GM23338 (cell line): ENCODE results near the gene MLLT3. TPM values are rescaled to one million over a fixed set of nuclear protein-coding genes. Genes with fewer than 3 reads are reported as not detected.

Experiments
- ATAC-seq: fragments of 200-7000 bp; cut with Tn5 transposase; 3 replicates; pipeline ENCODE4 v1.9.1; 2020
- DNase-seq: peaks from one replicate; pipeline ENCODE4 v3.0.0-alpha.2; 2015; ENCODE audit warnings: low spot score
- H2AFZ ChIP-seq: fragments of 200-600 bp; sonication (generic); 2 replicates; pipeline ENCODE4 v1.8.0; 2016; ENCODE audit warnings: antibody characterized with exemption, mild to moderate bottlenecking, moderate library complexity
- H3F3A ChIP-seq: fragments of 200-600 bp; sonication (generic); replicated peaks from 2 replicates; pipeline ENCODE4 v1.8.0; 2017; ENCODE audit warnings: antibody characterized with exemption, mixed run types, low read depth
- H3K27ac ChIP-seq: fragments of 200-600 bp; sonication (generic); 2 replicates; pipeline ENCODE4 v1.6.1; 2016; ENCODE audit warnings: low read depth
- H3K27me3 ChIP-seq: fragments of 200-600 bp; sonication (generic); 2 replicates; pipeline ENCODE4 v1.8.0; 2016; ENCODE audit warnings: mild to moderate bottlenecking, mixed run types, moderate library complexity; ENCODE audit not compliant: insufficient read depth
- H3K36me3 ChIP-seq: fragments of 200-600 bp; sonication (generic); 2 replicates; pipeline ENCODE4 v1.8.0; 2016; ENCODE audit warnings: mild to moderate bottlenecking; ENCODE audit not compliant: insufficient read depth
- H3K4me1 ChIP-seq: fragments of 200-600 bp; sonication (generic); 2 replicates; pipeline ENCODE4 v1.8.0; 2016; ENCODE audit warnings: mild to moderate bottlenecking, moderate library complexity; ENCODE audit not compliant: insufficient read depth
- H3K4me2 ChIP-seq: fragments of 200-600 bp; sonication (generic); 2 replicates; pipeline ENCODE4 v1.7.1; 2017; ENCODE audit warnings: mixed run types
- H3K4me3 ChIP-seq: fragments of 200-600 bp; sonication (generic); 2 replicates; pipeline ENCODE4 v1.6.1; 2016; ENCODE audit warnings: mixed run types
- H3K79me2 ChIP-seq: fragments of 200-600 bp; sonication (generic); replicated peaks from 2 replicates; pipeline ENCODE4 v1.8.0; 2017; ENCODE audit warnings: mild to moderate bottlenecking; ENCODE audit not compliant: insufficient read depth
- H3K9me2 ChIP-seq: fragments of 200-600 bp; sonication (generic); 2 replicates; pipeline ENCODE4 v1.8.0; 2017; ENCODE audit not compliant: insufficient read depth
- H4K20me1 ChIP-seq: fragments of 200-600 bp; sonication (generic); replicated peaks from 2 replicates; pipeline ENCODE4 v1.8.0; 2017; ENCODE audit warnings: mild to moderate bottlenecking; ENCODE audit not compliant: insufficient read depth
- H3K27ac Mint-ChIP-seq: 2 replicates; pipeline ENCODE4 v1.8.0; 2020; ENCODE audit warnings: inconsistent platforms, mild to moderate bottlenecking, moderate library complexity, mixed read lengths
- H3K27me3 Mint-ChIP-seq: 3 replicates; pipeline ENCODE4 v1.8.0; 2022; ENCODE audit warnings: low read depth, mild to moderate bottlenecking, moderate library complexity, mixed read lengths, inconsistent platforms; ENCODE audit not compliant: insufficient read depth, poor library complexity
- H3K36me3 Mint-ChIP-seq: 3 replicates; pipeline ENCODE4 v1.8.0; 2021; ENCODE audit warnings: low read depth, mild to moderate bottlenecking, inconsistent platforms, moderate library complexity, mixed read lengths
- H3K4me1 Mint-ChIP-seq: 3 replicates; pipeline ENCODE4 v1.8.0; 2020; ENCODE audit warnings: mild to moderate bottlenecking, inconsistent platforms, mixed read lengths
- H3K4me3 Mint-ChIP-seq: 3 replicates; pipeline ENCODE4 v1.8.0; 2021; ENCODE audit warnings: moderate library complexity, mild to moderate bottlenecking, inconsistent platforms, mixed read lengths
- H3K9me3 Mint-ChIP-seq: 3 replicates; pipeline ENCODE4 v1.8.0; 2020; ENCODE audit warnings: moderate library complexity, mild to moderate bottlenecking, inconsistent platforms, mixed read lengths
- CREB1 ChIP-seq: fragments of 250-450 bp; sonication (Bioruptor Pico); IDR thresholded peaks from 2 replicates; pipeline ENCODE4 v1.5.0; 2020; ENCODE audit warnings: low read depth, mild to moderate bottlenecking, moderate library complexity
- EZH2 ChIP-seq: fragments of 200-600 bp; sonication (generic); IDR thresholded peaks from one replicate; pipeline ENCODE4 v1.8.0; 2017; ENCODE audit warnings: antibody characterized with exemption, mild to moderate bottlenecking, low read depth; ENCODE audit not compliant: unreplicated experiment
- EZH2phosphoT487 ChIP-seq: fragments of 200-600 bp; sonication (generic); IDR thresholded peaks from one replicate; pipeline ENCODE4 v1.8.1; 2018; ENCODE audit warnings: antibody characterized with exemption; ENCODE audit not compliant: unreplicated experiment
- JUNB ChIP-seq: IDR thresholded peaks from one replicate; pipeline ENCODE4 v1.6.1; 2016; ENCODE audit warnings: antibody characterized with exemption; ENCODE audit not compliant: unreplicated experiment
- NANOG ChIP-seq: IDR thresholded peaks from 2 replicates; pipeline ENCODE4 v1.6.1; 2016; ENCODE audit warnings: antibody characterized with exemption, borderline replicate concordance
- POLR2AphosphoS5 ChIP-seq: IDR thresholded peaks from 2 replicates; pipeline ENCODE4 v1.6.1; 2016; ENCODE audit warnings: antibody characterized with exemption, low read depth
- STAT1 ChIP-seq: IDR thresholded peaks from one replicate; pipeline ENCODE4 v1.6.1; 2016; ENCODE audit warnings: antibody characterized with exemption; ENCODE audit not compliant: unreplicated experiment
- ZNF114 ChIP-seq: fragments of 250-450 bp; sonication (Bioruptor Pico); IDR thresholded peaks from 2 replicates; pipeline ENCODE4 v1.5.0; 2020; ENCODE audit warnings: mild to moderate bottlenecking, moderate library complexity
- ZNF331 ChIP-seq: fragments of 250-450 bp; sonication (Bioruptor Pico); IDR thresholded peaks from 2 replicates; pipeline ENCODE4 v1.5.0; 2020; ENCODE audit warnings: low read depth, mild to moderate bottlenecking, moderate library complexity
- polyA plus RNA-seq: library from polyadenylated mRNA; unstranded; fragments of >200 nt; fragmentation: Nextera tagmentation; extraction: Ambion mirVana; gene quantifications from 2 replicates; pipeline ENCODE4 v1.2.1, GENCODE V29; 2016
- total RNA-seq: library from RNA; depleted of rRNA; stranded (reverse); fragments of >200 nt; shearing (Covaris generic); gene quantifications from 2 replicates; pipeline ENCODE4 v1.2.3, GENCODE V29; 2014
- TF ChIP-seq, protein P1 (sequence below): fragments of 250-450 bp; sonication (Bioruptor Pico); IDR thresholded peaks from 2 replicates; pipeline ENCODE4 v1.5.0; 2020; ENCODE audit warnings: mild to moderate bottlenecking, moderate library complexity
- TF ChIP-seq, protein P2 (sequence below), 2 experiments: fragments of 200-600 bp in 1 of 2; sonication (generic) in 1 of 2; conservative IDR thresholded peaks; 2 replicates each; pipeline versions ENCODE4 v1.5.1 to v1.6.1; 2016 to 2017; ENCODE audit warnings: antibody characterized with exemption in 2 of 2, low read depth in 2 of 2, mild to moderate bottlenecking in 2 of 2, moderate library complexity in 1 of 2
- TF ChIP-seq, protein P3 (sequence below): IDR thresholded peaks from 2 replicates; pipeline ENCODE4 v1.6.1; 2016; ENCODE audit warnings: antibody characterized with exemption
- TF ChIP-seq, protein P4 (sequence below): IDR thresholded peaks from one replicate; pipeline ENCODE4 v1.6.1; 2018; ENCODE audit warnings: antibody characterized with exemption; ENCODE audit not compliant: unreplicated experiment

The MLLT3 gene
- total and polyA plus RNA-seq, 2 experiments from 2014 or later, result 7.5 to 9.5 TPM

DNA sequence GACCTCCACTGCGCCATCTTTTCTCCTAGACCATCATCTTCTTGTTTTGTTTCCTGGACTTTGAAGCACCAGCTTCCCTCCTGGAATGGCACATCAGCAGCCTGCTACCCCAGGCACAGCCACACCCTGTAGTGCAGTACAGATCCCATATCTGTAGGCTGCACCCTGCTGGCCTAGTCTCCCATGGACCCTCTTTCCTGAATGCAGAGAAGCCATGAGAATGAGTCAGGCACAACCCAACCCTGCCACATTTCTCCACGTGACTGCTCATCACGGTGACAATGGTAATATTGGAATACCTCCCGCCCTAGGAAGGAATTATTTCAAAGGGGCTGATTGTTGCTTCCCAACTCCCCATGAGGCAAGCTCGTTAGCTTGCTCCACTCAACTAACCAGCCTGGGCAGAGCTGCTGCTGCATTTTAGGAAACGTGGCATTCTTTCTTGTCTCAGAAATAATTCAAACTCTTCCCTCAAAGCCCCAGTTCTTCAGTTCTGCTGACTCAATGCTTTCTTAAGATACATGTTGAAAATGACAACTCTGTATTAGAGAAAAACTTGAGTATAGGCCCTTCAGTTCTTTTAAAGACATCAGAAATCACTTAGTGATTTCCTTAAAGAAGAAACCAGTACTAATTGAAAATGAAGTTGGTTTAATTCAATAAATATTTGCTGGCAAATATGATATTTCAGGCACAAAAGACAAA lies 328.1 kb downstream of the MLLT3 start:
- Histone ChIP-seq H3K27ac (no peak overlapping the region), H3K79me2 (no peaks in the 10 kb centered on the region), H3K9me2 (peaks cover 14% of the 10 kb centered on the region; the same call in 1 of the 2 replicates), H3K4me2 (no peak overlapping the region), H3K36me3 (no peaks in the 10 kb centered on the region), H2AFZ (no peak overlapping the region), H3K4me1 (no peaks in the 10 kb centered on the region), H3K4me3 (no peak overlapping the region), H3F3A (no peaks in the 10 kb centered on the region), H3K27me3 (no peaks in the 10 kb centered on the region), H4K20me1 (no peaks in the 10 kb centered on the region)
- no peak overlapping the region for H3K27ac Mint-ChIP-seq
- DNase-seq (no peak), ATAC-seq (no peak)
- H3K27me3 Mint-ChIP-seq, result peaks cover 3% of the 10 kb centered on the region
- H3K4me3 Mint-ChIP-seq, result no peak overlapping the region
- TF ChIP-seq, protein P1, sequence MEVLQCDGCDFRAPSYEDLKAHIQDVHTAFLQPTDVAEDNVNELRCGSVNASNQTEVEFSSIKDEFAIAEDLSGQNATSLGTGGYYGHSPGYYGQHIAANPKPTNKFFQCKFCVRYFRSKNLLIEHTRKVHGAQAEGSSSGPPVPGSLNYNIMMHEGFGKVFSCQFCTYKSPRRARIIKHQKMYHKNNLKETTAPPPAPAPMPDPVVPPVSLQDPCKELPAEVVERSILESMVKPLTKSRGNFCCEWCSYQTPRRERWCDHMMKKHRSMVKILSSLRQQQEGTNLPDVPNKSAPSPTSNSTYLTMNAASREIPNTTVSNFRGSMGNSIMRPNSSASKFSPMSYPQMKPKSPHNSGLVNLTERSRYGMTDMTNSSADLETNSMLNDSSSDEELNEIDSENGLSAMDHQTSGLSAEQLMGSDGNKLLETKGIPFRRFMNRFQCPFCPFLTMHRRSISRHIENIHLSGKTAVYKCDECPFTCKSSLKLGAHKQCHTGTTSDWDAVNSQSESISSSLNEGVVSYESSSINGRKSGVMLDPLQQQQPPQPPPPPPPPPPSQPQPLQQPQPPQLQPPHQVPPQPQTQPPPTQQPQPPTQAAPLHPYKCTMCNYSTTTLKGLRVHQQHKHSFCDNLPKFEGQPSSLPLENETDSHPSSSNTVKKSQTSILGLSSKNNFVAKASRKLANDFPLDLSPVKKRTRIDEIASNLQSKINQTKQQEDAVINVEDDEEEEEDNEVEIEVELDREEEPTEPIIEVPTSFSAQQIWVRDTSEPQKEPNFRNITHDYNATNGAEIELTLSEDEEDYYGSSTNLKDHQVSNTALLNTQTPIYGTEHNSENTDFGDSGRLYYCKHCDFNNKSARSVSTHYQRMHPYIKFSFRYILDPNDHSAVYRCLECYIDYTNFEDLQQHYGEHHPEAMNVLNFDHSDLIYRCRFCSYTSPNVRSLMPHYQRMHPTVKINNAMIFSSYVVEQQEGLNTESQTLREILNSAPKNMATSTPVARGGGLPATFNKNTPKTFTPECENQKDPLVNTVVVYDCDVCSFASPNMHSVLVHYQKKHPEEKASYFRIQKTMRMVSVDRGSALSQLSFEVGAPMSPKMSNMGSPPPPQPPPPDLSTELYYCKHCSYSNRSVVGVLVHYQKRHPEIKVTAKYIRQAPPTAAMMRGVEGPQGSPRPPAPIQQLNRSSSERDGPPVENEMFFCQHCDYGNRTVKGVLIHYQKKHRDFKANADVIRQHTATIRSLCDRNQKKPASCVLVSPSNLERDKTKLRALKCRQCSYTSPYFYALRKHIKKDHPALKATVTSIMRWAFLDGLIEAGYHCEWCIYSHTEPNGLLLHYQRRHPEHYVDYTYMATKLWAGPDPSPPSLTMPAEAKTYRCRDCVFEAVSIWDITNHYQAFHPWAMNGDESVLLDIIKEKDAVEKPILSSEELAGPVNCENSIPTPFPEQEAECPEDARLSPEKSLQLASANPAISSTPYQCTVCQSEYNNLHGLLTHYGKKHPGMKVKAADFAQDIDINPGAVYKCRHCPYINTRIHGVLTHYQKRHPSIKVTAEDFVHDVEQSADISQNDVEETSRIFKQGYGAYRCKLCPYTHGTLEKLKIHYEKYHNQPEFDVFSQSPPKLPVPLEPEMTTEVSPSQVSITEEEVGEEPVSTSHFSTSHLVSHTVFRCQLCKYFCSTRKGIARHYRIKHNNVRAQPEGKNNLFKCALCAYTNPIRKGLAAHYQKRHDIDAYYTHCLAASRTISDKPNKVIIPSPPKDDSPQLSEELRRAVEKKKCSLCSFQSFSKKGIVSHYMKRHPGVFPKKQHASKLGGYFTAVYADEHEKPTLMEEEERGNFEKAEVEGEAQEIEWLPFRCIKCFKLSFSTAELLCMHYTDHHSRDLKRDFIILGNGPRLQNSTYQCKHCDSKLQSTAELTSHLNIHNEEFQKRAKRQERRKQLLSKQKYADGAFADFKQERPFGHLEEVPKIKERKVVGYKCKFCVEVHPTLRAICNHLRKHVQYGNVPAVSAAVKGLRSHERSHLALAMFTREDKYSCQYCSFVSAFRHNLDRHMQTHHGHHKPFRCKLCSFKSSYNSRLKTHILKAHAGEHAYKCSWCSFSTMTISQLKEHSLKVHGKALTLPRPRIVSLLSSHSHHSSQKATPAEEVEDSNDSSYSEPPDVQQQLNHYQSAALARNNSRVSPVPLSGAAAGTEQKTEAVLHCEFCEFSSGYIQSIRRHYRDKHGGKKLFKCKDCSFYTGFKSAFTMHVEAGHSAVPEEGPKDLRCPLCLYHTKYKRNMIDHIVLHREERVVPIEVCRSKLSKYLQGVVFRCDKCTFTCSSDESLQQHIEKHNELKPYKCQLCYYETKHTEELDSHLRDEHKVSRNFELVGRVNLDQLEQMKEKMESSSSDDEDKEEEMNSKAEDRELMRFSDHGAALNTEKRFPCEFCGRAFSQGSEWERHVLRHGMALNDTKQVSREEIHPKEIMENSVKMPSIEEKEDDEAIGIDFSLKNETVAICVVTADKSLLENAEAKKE (CRISPR knock-in tag), result no peak
- TF ChIP-seq, protein P2, sequence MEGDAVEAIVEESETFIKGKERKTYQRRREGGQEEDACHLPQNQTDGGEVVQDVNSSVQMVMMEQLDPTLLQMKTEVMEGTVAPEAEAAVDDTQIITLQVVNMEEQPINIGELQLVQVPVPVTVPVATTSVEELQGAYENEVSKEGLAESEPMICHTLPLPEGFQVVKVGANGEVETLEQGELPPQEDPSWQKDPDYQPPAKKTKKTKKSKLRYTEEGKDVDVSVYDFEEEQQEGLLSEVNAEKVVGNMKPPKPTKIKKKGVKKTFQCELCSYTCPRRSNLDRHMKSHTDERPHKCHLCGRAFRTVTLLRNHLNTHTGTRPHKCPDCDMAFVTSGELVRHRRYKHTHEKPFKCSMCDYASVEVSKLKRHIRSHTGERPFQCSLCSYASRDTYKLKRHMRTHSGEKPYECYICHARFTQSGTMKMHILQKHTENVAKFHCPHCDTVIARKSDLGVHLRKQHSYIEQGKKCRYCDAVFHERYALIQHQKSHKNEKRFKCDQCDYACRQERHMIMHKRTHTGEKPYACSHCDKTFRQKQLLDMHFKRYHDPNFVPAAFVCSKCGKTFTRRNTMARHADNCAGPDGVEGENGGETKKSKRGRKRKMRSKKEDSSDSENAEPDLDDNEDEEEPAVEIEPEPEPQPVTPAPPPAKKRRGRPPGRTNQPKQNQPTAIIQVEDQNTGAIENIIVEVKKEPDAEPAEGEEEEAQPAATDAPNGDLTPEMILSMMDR (conservative IDR thresholded peaks at IDR 0.05; ENCODE audit: low read depth in 2 of 2), result no peak
- TF ChIP-seq ZNF114 (CRISPR knock-in tag) (no peak), EZH2phosphoT487 (no peak), STAT1 (no peak), CREB1 (CRISPR knock-in tag) (no peak), JUNB (no peak), EZH2 (no peak), NANOG (no peak), ZNF331 (CRISPR knock-in tag) (no peak), POLR2AphosphoS5 (no peak)
- TF ChIP-seq, protein P3, sequence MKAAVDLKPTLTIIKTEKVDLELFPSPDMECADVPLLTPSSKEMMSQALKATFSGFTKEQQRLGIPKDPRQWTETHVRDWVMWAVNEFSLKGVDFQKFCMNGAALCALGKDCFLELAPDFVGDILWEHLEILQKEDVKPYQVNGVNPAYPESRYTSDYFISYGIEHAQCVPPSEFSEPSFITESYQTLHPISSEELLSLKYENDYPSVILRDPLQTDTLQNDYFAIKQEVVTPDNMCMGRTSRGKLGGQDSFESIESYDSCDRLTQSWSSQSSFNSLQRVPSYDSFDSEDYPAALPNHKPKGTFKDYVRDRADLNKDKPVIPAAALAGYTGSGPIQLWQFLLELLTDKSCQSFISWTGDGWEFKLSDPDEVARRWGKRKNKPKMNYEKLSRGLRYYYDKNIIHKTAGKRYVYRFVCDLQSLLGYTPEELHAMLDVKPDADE, result no peak
- TF ChIP-seq, protein P4, sequence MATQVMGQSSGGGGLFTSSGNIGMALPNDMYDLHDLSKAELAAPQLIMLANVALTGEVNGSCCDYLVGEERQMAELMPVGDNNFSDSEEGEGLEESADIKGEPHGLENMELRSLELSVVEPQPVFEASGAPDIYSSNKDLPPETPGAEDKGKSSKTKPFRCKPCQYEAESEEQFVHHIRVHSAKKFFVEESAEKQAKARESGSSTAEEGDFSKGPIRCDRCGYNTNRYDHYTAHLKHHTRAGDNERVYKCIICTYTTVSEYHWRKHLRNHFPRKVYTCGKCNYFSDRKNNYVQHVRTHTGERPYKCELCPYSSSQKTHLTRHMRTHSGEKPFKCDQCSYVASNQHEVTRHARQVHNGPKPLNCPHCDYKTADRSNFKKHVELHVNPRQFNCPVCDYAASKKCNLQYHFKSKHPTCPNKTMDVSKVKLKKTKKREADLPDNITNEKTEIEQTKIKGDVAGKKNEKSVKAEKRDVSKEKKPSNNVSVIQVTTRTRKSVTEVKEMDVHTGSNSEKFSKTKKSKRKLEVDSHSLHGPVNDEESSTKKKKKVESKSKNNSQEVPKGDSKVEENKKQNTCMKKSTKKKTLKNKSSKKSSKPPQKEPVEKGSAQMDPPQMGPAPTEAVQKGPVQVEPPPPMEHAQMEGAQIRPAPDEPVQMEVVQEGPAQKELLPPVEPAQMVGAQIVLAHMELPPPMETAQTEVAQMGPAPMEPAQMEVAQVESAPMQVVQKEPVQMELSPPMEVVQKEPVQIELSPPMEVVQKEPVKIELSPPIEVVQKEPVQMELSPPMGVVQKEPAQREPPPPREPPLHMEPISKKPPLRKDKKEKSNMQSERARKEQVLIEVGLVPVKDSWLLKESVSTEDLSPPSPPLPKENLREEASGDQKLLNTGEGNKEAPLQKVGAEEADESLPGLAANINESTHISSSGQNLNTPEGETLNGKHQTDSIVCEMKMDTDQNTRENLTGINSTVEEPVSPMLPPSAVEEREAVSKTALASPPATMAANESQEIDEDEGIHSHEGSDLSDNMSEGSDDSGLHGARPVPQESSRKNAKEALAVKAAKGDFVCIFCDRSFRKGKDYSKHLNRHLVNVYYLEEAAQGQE, result no peak
- H3K4me1 Mint-ChIP-seq, result no peaks in the 10 kb centered on the region
- 0 out of 3 replicates have a peak, but pooled peaks cover 9% of the 10 kb centered on the region for H3K9me3 Mint-ChIP-seq
- peaks cover 15% of the 10 kb centered on the region; the same call in 2 of the 3 replicates for H3K36me3 Mint-ChIP-seq
